DMS53 (cell line): ENCODE data around the gene RASL12.
"Not testable (repeated sequence)": the region's sequence is repeated elsewhere in the genome, so short reads cannot be mapped to it uniquely, and the experiment has no call there.

Experiments used
- DNase-seq: peaks from one replicate; lab custom pipeline; 2025; lab: John Stamatoyannopoulos, UW

RASL12 gene, protein sequence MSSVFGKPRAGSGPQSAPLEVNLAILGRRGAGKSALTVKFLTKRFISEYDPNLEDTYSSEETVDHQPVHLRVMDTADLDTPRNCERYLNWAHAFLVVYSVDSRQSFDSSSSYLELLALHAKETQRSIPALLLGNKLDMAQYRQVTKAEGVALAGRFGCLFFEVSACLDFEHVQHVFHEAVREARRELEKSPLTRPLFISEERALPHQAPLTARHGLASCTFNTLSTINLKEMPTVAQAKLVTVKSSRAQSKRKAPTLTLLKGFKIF

DNA sequence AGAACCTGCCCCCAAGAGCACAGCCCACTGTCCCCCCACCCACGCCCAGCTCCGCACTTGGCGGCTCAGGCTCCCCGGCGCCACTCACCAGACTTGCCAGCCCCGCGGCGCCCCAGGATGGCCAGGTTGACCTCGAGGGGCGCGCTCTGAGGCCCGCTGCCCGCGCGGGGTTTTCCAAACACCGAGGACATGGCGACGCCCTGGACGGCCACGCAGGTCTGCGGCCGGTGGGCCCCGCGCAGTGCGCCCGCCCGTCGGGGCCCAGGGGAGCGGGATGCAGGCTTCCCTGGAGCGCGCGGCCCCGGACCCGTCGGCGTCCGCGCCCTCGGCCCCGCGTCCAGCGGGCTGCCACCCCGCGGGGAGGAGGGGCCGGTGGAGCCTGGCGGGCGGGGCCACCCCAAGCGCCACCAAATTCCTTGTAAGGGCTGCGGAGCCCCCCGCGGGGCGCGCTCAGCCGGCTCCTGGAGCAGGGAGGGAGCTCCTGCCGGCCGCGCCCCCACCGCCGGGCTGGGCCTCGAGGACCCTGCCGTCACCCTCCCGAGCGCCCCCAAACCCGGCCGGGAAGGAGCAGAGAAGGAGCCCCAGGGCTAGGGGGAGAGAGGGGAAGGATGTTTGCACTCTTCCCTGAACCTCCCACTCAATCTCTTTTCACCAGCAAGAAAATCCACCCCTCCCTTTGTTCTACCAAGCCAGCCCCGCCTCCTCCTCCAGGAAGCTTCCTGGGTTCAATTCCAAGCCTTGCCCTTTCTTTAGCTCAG lies at the start of gene RASL12:
RASL12 (minus strand) TSS at position 347 of the 758 bp plus-strand sequence; CDS start at position 191, 156 bp downstream.
- no peak for DNase-seq

DNA sequence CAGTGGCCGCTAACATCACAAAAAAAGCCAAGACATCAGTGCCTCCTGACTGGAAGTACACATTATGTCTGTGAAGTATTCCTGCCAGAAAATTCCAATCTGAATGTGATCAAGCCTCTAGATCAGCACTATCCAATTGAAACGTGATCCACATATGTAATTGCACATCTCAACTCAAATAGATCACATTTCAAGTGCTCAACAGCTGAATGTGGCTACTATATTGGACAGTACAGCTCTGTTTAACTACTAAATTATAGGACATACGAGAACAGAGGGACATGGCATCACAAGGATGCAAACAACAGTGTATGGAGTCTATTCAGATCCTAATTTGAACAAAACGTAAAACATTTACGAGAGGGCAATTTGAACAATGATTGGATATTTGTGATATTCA lies 47.8 kb upstream of the RASL12 start:
- DNase-seq, result peak; percentile 10

DNA sequence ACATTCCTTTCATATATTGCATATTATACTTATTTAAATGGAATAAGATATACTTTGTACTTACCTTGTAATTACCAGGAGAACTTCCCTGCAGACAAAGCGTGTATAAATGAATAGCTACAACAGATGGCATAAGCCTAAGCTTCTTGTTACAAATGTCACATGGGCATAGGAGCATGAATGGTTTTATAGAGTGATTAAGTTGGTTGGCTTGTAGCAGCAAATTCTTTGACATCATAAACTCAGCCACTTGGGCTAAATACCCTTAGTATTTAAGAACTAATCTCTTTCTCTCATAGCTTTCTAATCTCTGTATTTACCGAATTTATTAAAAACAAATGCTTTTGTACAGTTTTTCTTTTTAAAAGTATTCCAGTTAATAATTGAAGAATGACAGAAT lies 47.3 kb upstream of the RASL12 start, which contains the start of gene UBAP1L:
UBAP1L (minus strand) TSS at position 115 of the 400 bp plus-strand sequence. CDS start 8,985 bp downstream, outside the sequence.
- DNase-seq, result no peak

DNA sequence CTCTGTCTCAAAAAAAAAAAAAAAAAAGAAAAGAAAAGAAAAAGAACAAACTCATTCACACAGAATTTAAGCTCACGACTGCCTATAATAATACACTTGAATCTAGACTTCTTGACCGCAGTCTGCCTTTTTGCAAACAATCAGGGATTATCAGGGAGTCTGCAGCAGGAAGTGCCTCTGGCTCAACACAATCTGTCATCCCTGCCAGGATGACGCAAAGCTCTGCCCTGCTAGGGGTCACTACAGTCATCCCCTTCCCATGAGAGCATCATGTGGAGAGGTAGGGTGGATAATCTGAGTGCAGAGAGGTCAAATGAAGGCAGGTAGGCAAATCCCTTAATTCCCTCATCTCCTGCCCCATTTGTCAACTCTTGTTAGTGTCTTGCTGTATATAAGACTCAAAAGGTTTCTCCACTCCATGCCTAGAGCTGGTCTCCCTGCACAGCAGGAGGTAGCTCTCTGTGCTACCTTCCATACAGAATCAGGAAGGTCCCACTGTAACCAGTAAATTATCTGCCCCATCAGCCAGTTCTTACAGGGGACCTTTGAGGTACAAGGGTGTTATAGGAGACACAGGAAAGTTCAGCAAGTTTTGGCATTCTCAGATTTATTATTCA lies 43.0 kb upstream of the RASL12 start:
- no peak for DNase-seq

DNA sequence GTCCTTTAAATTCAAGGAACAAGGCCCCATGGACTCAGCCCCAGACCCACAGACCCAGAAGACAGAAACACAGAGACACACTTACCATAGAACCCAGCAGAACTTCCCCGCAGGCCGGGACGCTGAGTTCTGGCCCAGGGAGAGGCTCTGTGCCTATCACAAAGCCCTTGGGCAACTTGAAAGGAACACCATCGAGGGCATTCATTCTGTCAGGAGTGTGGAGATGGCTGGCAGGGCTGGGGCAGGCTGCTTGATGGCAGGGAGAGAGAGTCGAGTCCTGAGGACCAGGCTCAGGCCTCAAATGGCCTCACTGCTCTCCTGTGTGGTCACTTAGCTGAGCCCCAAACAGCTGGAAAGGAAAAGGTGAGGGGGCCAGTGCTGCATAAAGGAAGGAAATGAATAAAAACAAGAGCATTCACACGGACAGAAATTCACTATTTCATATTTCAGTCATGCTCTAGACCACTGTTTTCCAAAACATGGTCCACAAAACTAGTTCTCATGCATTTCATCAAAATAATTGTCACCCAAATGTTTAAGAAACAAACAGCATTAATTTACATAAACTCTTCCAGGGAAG lies 38.3 kb upstream of the RASL12 start:
- DNase-seq, result no peak

DNA sequence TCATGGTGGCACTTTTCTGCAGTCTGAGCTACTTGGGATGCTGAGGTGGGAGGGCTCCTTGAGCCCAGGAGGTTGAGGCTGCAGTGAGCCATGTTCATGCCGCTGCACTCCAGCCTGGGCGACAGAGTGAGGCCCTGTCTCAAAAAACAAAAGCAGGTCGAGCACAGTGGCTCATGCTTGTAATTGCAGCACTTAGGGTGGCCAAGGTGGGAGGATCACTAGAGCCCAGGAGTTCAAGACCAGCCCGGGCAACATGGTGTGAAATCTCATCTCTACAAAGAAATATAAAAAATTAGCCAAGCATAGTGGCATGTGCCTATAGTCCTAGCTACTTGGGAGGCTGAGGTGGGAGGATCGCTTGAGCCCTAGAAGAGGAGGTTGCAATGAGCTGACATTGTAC lies 37.2 kb upstream of the RASL12 start:
- no peak for DNase-seq

DNA sequence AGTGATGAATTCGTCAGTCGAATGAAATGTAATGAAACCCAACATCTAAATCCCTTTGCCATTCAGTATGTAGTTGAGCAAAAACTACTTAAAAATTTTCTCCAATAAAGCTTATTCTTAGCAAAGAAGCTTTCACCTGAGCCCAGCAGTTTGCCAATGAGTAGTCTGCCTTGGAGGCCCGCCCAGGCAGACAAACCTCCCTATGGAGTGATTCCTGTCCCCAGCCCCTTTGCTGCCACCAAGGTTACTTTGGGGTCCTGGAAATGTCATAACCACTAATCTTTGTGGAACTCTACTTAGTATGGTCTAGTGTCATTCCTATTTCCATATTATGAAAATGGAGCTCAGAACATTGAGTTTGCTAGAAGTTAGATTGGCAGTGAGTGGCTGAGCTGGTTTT lies 35.1 kb upstream of the RASL12 start:
- DNase-seq, result no peak

DNA sequence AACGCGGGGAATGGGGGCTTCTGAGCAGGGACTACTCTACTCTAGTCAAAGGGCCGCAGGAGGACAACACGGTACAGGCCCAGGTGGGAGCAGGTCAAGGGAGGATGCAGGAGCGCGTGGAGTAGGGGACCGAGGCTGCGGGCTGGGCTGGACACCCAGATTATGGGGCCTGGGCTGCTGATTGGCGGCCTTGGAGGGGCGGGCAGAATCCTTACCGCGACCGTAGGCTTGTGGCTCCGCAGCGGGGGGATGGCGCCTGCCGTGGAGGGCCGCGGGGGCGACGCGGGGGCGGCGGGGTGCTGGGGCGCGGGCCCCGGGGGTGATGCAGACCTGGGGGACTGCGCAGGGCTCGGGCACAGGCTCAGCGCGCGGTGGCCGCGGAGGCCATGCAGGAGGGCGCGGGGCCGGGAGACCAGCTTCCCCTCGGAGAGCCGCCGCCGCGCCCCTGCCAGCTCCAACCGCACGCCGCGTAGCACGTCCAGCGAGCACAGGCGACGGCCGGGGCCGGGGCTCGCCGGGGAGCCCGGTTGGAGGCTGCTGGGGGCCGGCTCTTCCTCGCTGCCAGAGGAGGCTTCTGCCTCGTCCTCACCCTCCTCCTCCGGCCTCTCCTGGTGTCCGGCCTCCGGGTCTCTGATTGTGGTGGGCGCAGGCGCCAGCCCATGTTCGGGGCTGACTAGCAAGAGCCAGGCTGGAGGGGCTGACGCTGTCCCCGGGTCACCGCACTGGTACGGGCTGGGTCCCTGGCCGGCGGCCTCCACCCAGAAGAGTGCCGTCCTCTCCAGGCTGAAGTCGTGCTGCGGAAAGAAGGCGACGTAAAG lies 34.3 kb upstream of the RASL12 start:
- no peak for DNase-seq

DNA sequence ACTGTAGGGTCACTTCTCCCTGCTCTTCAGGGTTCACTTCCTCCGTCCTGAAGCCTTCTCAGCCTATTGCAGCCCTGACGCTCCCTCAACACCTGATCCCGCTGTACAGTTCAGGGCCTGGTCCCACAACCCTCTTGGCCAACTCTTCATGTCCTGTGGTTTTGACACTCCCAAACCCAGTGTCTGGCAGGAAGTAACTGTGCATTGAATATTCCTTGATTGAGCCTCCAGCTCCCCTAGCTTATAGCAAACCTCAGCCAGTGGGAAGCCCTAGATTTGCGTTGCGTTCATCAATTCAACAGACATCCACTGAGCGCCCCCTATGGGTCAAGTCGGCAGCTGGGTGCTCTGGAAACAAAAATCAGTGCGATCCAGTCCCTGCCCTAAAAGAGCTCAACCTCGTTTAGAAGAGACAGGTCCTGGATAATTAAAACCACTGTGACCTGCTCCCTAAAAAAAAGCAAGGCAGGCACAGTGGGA lies 33.7 kb upstream of the RASL12 start:
- DNase-seq, result peak; percentile 59

DNA sequence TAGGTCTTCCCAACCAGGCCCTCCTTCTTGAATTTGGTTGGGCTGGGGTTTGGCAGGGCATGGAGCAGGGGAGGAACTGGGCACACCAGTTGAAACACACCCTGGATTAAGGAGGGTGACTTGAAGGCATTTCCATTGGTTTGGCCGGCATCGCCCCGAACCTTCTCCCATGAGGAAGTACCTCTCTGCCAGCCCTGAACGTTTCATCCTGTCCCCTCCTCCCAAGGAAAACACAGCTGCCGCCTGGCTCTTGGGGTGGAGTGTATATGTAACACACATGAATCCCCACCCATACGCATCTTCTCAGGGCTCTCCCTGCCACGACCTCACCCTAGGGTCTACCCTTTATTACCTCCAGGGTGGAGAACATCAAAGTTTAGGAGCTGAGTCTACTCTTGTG lies 32.7 kb upstream of the RASL12 start:
- DNase-seq, result no peak

DNA sequence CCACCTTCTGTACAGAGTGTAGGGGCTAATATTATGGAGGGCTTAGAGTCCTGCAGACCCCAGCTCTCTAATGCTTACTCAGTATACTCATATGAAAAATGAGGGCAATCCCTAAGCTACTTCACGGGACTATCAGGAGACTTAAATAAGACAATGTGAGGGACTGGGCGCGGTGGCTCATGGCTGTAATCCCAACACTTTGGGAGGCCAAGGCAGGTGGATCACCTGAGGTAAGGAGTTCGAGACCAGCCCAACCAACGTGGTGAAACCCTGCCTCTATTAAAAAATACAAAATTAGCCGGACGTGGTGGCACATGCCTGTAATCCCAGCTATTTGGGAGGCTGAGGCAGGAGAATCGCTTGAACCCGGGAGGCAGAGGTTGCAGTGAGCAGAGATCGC lies 32.0 kb upstream of the RASL12 start:
- DNase-seq, result not testable (repeated sequence)

DNA sequence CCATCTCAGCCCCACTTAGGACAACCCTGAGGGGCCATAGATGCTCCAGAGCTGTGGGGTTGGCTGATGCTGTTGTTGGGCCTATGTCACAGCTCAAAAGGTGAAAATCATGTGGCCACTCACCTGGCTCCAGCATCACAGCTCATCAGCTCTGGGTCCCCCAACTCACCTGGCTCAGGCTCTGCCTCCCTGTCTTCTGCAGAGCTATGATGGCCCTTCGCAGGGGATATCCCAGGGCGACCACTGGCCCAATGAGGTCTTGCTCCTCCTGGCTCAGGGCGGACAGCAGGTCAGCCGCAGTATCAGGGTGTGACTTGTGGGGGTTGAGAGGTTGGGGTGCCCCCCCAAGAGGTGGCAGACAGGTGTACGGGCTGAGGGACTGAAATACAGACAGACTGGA lies 31.5 kb upstream of the RASL12 start:
- no peak for DNase-seq

DNA sequence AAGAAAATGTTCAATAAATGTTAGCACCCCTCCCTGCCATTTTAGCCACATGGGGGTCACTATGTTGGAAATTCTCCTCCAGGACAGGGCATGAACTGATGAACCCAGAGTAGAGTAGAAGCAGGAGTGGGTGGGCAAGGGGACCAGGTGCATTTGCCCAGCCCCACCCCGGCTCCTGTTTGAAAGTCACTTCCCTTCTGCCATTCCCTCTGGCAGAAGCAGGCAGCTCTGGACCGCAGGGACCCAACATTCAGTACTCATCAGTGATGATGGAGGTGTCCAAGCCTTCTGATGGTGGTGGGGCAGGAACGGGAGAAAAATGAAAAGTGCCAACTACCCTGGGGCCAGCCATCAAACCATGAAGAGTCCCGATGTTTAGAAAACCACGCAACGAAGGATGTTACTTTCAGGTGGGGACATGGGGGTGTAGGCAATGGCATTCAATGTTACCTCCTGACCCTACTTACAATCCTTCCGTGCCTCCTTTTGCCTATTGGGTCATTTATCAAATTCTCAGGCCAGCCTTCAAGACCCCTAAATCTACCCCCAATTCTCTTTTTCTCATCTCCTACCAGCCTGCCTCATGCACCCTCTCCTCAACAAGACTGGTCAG lies 30.0 kb upstream of the RASL12 start:
- DNase-seq, result no peak

DNA sequence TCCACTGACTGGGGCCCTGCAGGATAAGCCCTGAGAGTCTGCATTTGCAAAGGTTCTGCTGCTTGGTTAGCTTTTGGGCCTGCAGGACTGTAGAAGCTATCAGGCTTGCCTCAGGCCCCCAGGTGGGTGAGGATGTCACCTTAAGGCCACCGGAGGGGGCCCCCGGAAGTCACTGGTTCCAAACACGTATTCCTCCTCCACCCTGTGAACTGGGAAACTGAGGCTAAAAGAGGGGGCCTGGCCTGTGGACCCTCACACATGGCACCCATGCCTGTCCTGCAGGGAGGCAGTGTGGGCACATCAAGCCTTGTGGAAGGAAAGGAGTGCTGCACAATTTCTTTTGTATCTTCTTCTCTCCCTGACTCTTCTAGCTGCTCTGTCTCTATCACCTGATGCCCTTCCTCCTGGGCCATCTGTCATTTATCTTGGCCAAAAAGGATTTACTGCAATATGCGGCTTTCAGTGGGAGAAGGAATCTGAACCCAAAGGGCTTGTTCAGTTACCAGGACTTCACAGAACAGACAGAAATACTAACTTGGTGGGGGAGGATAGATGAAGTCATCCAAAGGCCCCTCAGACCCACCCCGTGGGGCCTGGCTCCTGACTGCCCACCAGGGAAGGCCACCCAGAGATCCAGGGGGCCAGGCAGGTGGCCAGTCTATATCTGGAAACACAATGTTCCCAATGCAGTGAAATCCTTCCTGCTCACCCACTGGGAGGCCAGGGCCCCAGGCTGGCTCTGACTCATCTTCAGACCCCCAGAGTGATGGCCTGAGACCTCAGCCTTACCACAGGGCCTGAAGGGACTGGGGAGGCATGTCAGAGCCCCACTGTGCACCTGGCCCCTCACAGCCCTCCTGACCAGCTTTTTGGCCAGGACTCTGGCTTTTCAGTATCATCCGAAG lies 28.9 kb upstream of the RASL12 start:
- no peak for DNase-seq

DNA sequence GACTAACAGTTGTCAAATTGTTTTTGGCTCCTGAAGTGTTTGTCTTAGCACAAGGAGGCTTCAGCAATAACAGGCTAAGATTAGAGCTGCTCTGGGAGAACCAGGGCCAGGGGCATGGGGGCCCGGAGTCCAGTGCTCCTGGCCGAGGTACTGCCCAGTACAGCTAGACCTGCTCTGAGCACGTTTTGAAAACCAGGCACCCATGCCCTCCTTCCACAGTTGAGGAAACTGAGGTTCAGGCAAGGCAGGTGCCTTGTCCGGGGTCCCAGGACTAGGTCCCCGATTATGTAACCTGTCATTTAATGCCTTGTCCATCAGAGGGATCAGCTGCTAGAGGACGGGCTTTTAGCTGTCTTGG lies 27.9 kb upstream of the RASL12 start:
- no peak for DNase-seq

DNA sequence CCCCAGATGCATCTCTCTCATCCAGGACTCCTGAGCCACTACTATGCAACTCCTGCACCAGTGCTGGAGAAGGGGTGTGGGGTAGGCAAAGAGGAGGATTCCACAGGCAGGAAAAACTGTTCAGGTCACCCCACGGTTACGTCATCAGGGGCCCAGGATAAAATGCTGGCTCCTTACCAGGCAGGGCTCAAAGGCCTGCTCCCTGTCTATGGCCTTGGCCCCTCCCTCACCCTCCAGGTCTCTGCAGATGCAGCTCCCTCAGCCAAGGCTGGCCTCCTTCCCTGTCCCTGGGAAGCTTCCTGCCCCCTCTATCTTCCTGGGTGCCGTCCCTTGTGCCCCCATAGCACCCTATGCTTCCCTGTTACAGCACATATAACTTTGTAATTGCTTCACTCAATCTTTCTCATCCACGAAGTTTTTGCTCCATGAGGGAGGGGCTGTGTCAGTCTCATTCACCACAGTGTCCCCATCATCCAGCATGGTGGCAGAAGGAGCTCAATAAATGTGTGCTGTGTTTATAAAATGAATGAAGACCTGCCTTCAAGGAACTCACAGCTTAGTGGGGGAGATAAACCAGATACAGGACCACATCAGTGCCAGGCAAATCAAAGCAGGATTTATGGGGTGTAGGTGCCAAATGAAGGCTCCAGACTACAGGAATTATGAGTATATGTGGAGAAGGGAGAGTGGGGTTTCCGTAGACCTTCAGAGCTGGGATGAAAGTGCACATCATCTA lies 27.4 kb upstream of the RASL12 start:
- DNase-seq, result no peak

DNA sequence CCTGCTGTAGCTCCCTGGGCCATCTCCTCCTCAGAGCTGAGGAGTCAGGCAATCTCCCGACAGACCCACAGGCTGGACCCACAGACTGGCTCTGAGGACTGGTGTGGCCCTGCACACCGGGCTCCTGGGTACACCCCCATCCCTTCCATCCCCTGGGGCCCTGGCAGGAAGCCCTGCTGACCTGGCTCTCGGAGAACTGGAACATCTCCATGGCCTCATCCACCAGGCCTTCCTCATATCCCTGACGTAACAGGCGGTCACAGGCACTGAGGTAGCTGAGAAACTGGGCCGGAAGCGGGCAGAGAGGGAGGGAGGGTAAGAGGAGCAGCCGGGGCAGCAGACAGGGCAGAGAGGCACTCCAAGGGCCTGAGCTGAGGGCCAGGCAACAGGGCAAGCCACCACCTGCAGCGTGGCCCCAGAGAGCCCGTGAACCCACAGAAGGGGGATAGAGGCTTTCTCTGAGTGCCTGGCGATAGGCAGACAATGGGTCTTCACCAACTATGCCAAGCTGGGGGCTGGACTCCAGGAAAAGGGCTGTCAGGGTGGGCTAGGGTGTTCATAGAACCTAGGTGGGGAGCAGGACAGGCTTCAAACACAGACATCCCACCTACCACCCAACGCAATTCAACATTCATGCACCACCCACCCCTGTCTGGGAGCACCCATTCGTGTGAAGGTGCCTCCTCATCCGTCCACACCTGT lies 26.7 kb upstream of the RASL12 start:
- no peak for DNase-seq

DNA sequence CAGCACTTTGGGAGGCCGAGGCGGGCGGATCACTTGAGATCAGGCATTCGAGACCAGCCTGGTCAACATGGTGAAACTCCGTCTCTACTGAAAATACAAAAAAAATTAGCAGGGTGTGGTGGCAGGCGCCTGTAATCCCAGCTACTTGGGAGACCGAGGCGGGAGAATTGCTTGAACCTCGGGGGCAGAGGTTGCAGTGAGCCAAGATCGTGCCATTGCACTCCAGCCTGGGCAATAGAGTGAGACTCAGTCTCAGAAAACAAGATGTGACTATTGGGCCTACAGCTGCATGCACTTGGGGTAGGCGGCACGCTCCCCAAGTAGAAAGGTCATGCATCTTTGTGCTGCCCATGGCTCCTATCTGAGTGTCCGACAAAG lies 26.0 kb upstream of the RASL12 start:
- DNase-seq, result not testable (repeated sequence)
